BE2C (cell line): ENCODE data around the gene MDM4.
A peak's percentile ranks its signal among the peaks of the same experiment; 100 is the strongest.

Source experiments
- DNase-seq: peaks from one replicate; pipeline ENCODE4 v3.0.0-alpha.2; 2020
- H3K27me3 ChIP-seq: fragments of 250-450 bp; sonication (Bioruptor Pico); 2 replicates; pipeline ENCODE4 v1.5.1; 2020; ENCODE audit warnings: mild to moderate bottlenecking
- H3K36me3 ChIP-seq: fragments of 250-450 bp; sonication (Bioruptor Pico); 2 replicates; pipeline ENCODE4 v1.5.1; 2020; ENCODE audit warnings: mild to moderate bottlenecking
- H3K4me1 ChIP-seq: fragments of 250-450 bp; sonication (Bioruptor Pico); 2 replicates; pipeline ENCODE4 v1.5.1; 2020
- H3K4me3 ChIP-seq: 2 replicates; pipeline ENCODE4 v1.5.1; 2011; ENCODE audit warnings: low read depth, low read length
- H3K9me3 ChIP-seq: fragments of 250-450 bp; sonication (Bioruptor Pico); 2 replicates; pipeline ENCODE4 v1.5.1; 2020
- CTCF ChIP-seq: IDR thresholded peaks from 2 replicates; pipeline ENCODE4 v1.5.1; 2012; ENCODE audit warnings: mild to moderate bottlenecking, low read depth, low read length

The MDM4 gene

GRCh38 chr1:204580862-204581261 is 64.7 kb downstream of the MDM4 start:
- Histone ChIP-seq H3K4me1 (peaks cover 37% of the 10 kb centered on the region), H3K36me3 (no peaks in the 10 kb centered on the region), H3K9me3 (no peaks in the 10 kb centered on the region), H3K4me3 (no peak overlapping the region), H3K27me3 (no peaks in the 10 kb centered on the region)
- no peak for TF ChIP-seq CTCF
- no peak for DNase-seq

- Histone ChIP-seq H3K27me3 (no peaks in the 10 kb centered on the region), H3K36me3 (no peaks in the 10 kb centered on the region), H3K4me1 (peaks cover 28% of the 10 kb centered on the region), H3K9me3 (no peaks in the 10 kb centered on the region), H3K4me3 (no peak overlapping the region)
- DNase-seq = no peak
- TF ChIP-seq CTCF = no peak
Measured at GRCh38 chr1:204581759-204582158, 65.6 kb downstream of the MDM4 start.

GRCh38 chr1:204583909-204584632 is 67.9 kb downstream of the MDM4 start:
- peak; percentile 67 for DNase-seq
- Histone ChIP-seq H3K36me3 (no peaks in the 10 kb centered on the region), H3K4me3 (no peak overlapping the region), H3K4me1 (peaks cover 23% of the 10 kb centered on the region), H3K9me3 (no peaks in the 10 kb centered on the region), H3K27me3 (no peaks in the 10 kb centered on the region)
- no peak for TF ChIP-seq CTCF

GRCh38 chr1:204584699-204585372 is 68.6 kb downstream of the MDM4 start:
- TF ChIP-seq CTCF = no peak
- Histone ChIP-seq H3K36me3 (no peaks in the 10 kb centered on the region), H3K9me3 (no peaks in the 10 kb centered on the region), H3K4me3 (no peak overlapping the region), H3K4me1 (peaks cover 21% of the 10 kb centered on the region), H3K27me3 (no peaks in the 10 kb centered on the region)
- DNase-seq = peak; percentile 63

GRCh38 chr1:204587621-204588020 is 71.4 kb downstream of the MDM4 start:
- H3K36me3 ChIP-seq = no peaks in the 10 kb centered on the region
- peaks cover 21% of the 10 kb centered on the region for H3K4me1 ChIP-seq
- TF ChIP-seq CTCF = no peak
- no peaks in the 10 kb centered on the region for H3K27me3 ChIP-seq
- H3K9me3 ChIP-seq = no peaks in the 10 kb centered on the region
- DNase-seq = no peak
- H3K4me3 ChIP-seq = no peak overlapping the region

GRCh38 chr1:204588826-204589225 is 72.6 kb downstream of the MDM4 start:
- no peak for TF ChIP-seq CTCF
- Histone ChIP-seq H3K4me3 (no peak overlapping the region), H3K9me3 (no peaks in the 10 kb centered on the region), H3K4me1 (peaks cover 21% of the 10 kb centered on the region), H3K36me3 (no peaks in the 10 kb centered on the region), H3K27me3 (no peaks in the 10 kb centered on the region)
- no peak for DNase-seq
